Heart right ventricle (tissue), 16 donors: ENCODE data around the gene PEAR1. TPM values are rescaled to one million over a fixed set of nuclear protein-coding genes. Genes with fewer than 3 reads are reported as not detected.

Source experiments
- ATAC-seq, 8 donors: fragments of 200-7000 bp; cut with Tn5 transposase; one replicate each; pipeline ENCODE4 v1.9.1; 2020; ENCODE audit warnings: mild to moderate bottlenecking in 8 of 8, moderate library complexity in 8 of 8, moderate number of reproducible peaks in 1 of 8
- DNase-seq, 2 donors: peaks; one replicate each; pipeline ENCODE4 v3.0.0-alpha.2; 2020
- H3K27ac ChIP-seq, 10 donors: fragments of 200-600 bp; sonication (generic) in 2 of 10; one replicate each; pipeline versions ENCODE4 v1.5.0 to v1.8.0; 2020 to 2022; ENCODE audit warnings: mild to moderate bottlenecking in 3 of 10
- H3K27me3 ChIP-seq, 7 donors: fragments of 200-600 bp; one replicate each; pipeline ENCODE4 v1.8.0; 2021 to 2022; ENCODE audit warnings: mild to moderate bottlenecking in 2 of 7
- H3K36me3 ChIP-seq, 9 donors: fragments of 200-600 bp; sonication (generic) in 1 of 9; one replicate each; pipeline versions ENCODE4 v1.5.0 to v1.8.0; 2020 to 2022; ENCODE audit warnings: mild to moderate bottlenecking in 2 of 9
- H3K4me1 ChIP-seq, 9 donors: fragments of 200-600 bp; sonication (generic) in 1 of 9; one replicate each; pipeline versions ENCODE4 v1.5.0 to v1.8.0; 2020 to 2022; ENCODE audit warnings: mild to moderate bottlenecking in 4 of 9
- H3K4me3 ChIP-seq, 10 donors: fragments of 200-600 bp; sonication (generic) in 2 of 10; one replicate each; pipeline versions ENCODE4 v1.5.0 to v1.8.0; 2020 to 2022; ENCODE audit warnings: mild to moderate bottlenecking in 7 of 10, moderate library complexity in 2 of 10
- H3K9me3 ChIP-seq, 11 donors: fragments of 200-600 bp in 10 of 11; sonication (generic) in 2 of 11; one replicate each; pipeline versions ENCODE4 v1.5.0 to v1.8.0; 2013 to 2022; ENCODE audit warnings: mild to moderate bottlenecking in 2 of 11, control low read depth in 1 of 11, moderate library complexity in 1 of 11
- CTCF ChIP-seq, 9 donors: fragments of 200-600 bp; sonication (generic) in 2 of 9; IDR thresholded peaks; one replicate each; pipeline versions ENCODE4 v1.5.0 to v1.8.0; 2021 to 2022; ENCODE audit warnings: antibody characterized with exemption in 9 of 9, mild to moderate bottlenecking in 5 of 9, moderate library complexity in 1 of 9
- WGBS, 2 donors: extraction: QIAGEN DNeasy Blood & Tissue Kit; methylation state at CpG; one replicate each; pipeline ENCODE4 v1.1.7; 2013; ENCODE audit warnings: inconsistent platforms in 1 of 2; 5-methylcytosine and 5-hydroxymethylcytosine counted together
- intact Hi-C, 10 donors: fragments of 100-400 bp; cut with DNase I; formaldehyde crosslinking; loops; one replicate each; pipeline versions ENCODE4 v1.11.1 to v1.14.2; 2022
- polyA plus RNA-seq, 2 donors: library from polyadenylated mRNA; stranded (reverse); fragments of 200-250 nt; gene quantifications; one replicate each; pipeline ENCODE4 v1.2.3, GENCODE V29; 2013
- total RNA-seq, 10 donors: library from RNA; stranded (reverse); fragmentation: NEBNext Ultra II Directional in 3 of 10; extraction: Animal tissue kit (Norgen Biotek cat#: 25700) in 3 of 10; gene quantifications; one replicate each; pipeline versions ENCODE4 v1.2.1 to v1.2.4, GENCODE V29; 2021 to 2023
- donor health status: Arrhythmogenic right ventricular cardiomyopathy.
- donor health status: ischemic (EF 13 %, LVEDD 7.1; RV severe dilation, severe dysfunction).
- donor health status: healthy with polysubstance abuse.
- donor health status: DM: no; HTN: yes; CAD: no.
- donor health status: DM: no; HTN: no; CAD: no.
- donor health status: ischemic (EF 25% LVEDD 6.9; RV normal size, moderate dysfunction).
- donor health status: ischemic (EF 25% LVEDD 5.7; RV mildly dilated, moderate dysfunction).
- donor health status: healthy.
- donor health status: DM: yes; HTN: yes; CAD: no.
- donor health status: Ischemic cardiomyopathy.
- donor health status: ischemic (EF 35%, LVEDD 5.7; RV mildly dilated, moderate dysfunction).
- donor health status: nonischemic (EF 11% LVEDD 7.7; RV severe dilation, severe dysfunction).
- donor health status: DM: yes; HTN: yes; CAD: no.
- donor health status: PGD.
- donor health status: ischemic (EF 29% LVEDD 5.4; RV normal size, mild dysfunction).
- donor health status: nonischemic (EF 23%, LVEDD 6.1; RV moderate dilation, normal function).

The PEAR1 gene
- total and polyA plus RNA-seq, 12 donors = 3.8 to 13.7 (median 7.1) TPM

- Histone ChIP-seq H3K27me3 (peaks cover 0 to 19% (median 0%) of the 10 kb centered on the region in 7 donors), H3K9me3 (no peaks in the 10 kb centered on the region), H3K4me3 (no peak overlapping the region), H3K4me1 (peaks cover 10 to 83% (median 72%) of the 10 kb centered on the region in 9 donors), H3K27ac (no peak overlapping the region), H3K36me3 (peaks cover 0 to 56% (median 19%) of the 10 kb centered on the region in 9 donors)
- no peak for DNase-seq
- intact Hi-C loops = no loop called here
- WGBS, 2 donors = 76 to 84% methylated on average over 16 of the region's 16 CpGs
- ATAC-seq = no peak
- no peak for TF ChIP-seq CTCF (IDR thresholded peaks at IDR 0.05)
Measured at GRCh38 chr1:156905176-156905575, 11.7 kb downstream of the PEAR1 start.

GRCh38 chr1:156905651-156906050 lies 12.1 kb downstream of the PEAR1 start:
- Histone ChIP-seq H3K9me3 (no peaks in the 10 kb centered on the region), H3K27ac (no peak overlapping the region), H3K4me3 (no peak overlapping the region), H3K27me3 (peaks cover 0 to 21% (median 0%) of the 10 kb centered on the region in 7 donors), H3K4me1 (peaks cover 8 to 78% (median 67%) of the 10 kb centered on the region in 9 donors), H3K36me3 (peaks cover 0 to 61% (median 19%) of the 10 kb centered on the region in 9 donors)
- ATAC-seq (no peak), DNase-seq (no peak)
- no peak for TF ChIP-seq CTCF (IDR thresholded peaks at IDR 0.05)
- 52 to 56% methylated on average over 4 of the region's 4 CpGs for WGBS, 2 donors
- intact Hi-C loops = no loop called here

GRCh38 chr1:156906206-156906906 lies 12.8 kb downstream of the PEAR1 start:
- Histone ChIP-seq H3K4me3 (no peak overlapping the region), H3K36me3 (peaks cover 0 to 68% (median 19%) of the 10 kb centered on the region in 9 donors), H3K9me3 (no peaks in the 10 kb centered on the region), H3K27me3 (peaks cover 0 to 21% (median 0%) of the 10 kb centered on the region in 7 donors), H3K27ac (peak overlapping the region in 1 of 10 donors; percentile 5), H3K4me1 (peaks cover 3 to 71% (median 60%) of the 10 kb centered on the region in 9 donors)
- intact Hi-C loops = no loop called here
- WGBS, 2 donors = 93 to 95% methylated on average over 16 of the region's 16 CpGs
- no peak for TF ChIP-seq CTCF (IDR thresholded peaks at IDR 0.05)
- ATAC-seq (no peak), DNase-seq (no peak)

GRCh38 chr1:156908541-156908940 lies 15.0 kb downstream of the PEAR1 start:
- H3K4me1 ChIP-seq = peaks cover 0 to 62% (median 43%) of the 10 kb centered on the region in 9 donors
- 62 to 66% methylated on average over 29 of the region's 29 CpGs for WGBS, 2 donors

More at GRCh38 chr1:156908541-156908940, 15.0 kb downstream of the PEAR1 start:
- Histone ChIP-seq H3K27ac (no peak overlapping the region), H3K9me3 (no peaks in the 10 kb centered on the region), H3K27me3 (peaks cover 0 to 21% (median 0%) of the 10 kb centered on the region in 7 donors), H3K4me3 (no peak overlapping the region), H3K36me3 (peaks cover 0 to 90% (median 19%) of the 10 kb centered on the region in 9 donors)
- DNase-seq (no peak), ATAC-seq (no peak)
- TF ChIP-seq CTCF (IDR thresholded peaks at IDR 0.05) = no peak
- intact Hi-C loops = no loop called here
